ENCODE results near the gene SPAM1.

DNA sequence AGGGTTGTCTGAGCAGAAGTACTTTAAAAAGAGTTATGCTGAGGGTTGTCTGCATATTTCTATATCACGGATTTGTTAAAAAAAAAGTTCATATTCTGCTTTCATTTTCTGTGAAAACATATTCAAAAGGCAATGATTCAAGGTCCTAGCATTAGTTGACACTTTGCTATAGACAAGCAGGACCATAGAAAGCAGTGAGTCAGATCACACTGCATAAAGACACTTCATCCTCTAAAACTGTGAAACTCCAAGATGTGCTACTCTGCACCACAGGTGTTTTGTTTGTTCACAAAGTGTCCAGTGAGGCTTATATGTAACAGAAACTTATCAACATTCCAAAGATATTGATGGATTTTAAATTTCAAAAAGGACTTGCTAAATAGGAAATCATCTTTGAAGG lies 47.0 kb downstream of the SPAM1 start:
- TF ChIP-seq, protein P1, sequence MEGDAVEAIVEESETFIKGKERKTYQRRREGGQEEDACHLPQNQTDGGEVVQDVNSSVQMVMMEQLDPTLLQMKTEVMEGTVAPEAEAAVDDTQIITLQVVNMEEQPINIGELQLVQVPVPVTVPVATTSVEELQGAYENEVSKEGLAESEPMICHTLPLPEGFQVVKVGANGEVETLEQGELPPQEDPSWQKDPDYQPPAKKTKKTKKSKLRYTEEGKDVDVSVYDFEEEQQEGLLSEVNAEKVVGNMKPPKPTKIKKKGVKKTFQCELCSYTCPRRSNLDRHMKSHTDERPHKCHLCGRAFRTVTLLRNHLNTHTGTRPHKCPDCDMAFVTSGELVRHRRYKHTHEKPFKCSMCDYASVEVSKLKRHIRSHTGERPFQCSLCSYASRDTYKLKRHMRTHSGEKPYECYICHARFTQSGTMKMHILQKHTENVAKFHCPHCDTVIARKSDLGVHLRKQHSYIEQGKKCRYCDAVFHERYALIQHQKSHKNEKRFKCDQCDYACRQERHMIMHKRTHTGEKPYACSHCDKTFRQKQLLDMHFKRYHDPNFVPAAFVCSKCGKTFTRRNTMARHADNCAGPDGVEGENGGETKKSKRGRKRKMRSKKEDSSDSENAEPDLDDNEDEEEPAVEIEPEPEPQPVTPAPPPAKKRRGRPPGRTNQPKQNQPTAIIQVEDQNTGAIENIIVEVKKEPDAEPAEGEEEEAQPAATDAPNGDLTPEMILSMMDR (IDR thresholded peaks at IDR 0.05; ENCODE audit: insufficient read depth, low read length, poor library complexity, severe bottlenecking): no peak
- no peak for TF ChIP-seq EZH2phosphoT487 (conservative IDR thresholded peaks at IDR 0.05; ENCODE audit: low read length)

All from SU-DHL-6 (cell line).